Activated CD8-positive, alpha-beta memory T cell treated with anti-CD3 and anti-CD28 coated beads, Interleukin-2, amount 50 U/mL, for 4 hours (primary cell): ENCODE measurements around the gene REXO4.

Experiments used
- DNase-seq: peaks from one replicate; pipeline ENCODE4 v3.0.0-alpha.2; 2020

Gene REXO4

GRCh38 chr9:133362359-133363044, 55.3 kb downstream of the REXO4 start:
- no peak for DNase-seq

GRCh38 chr9:133361507-133362092, 56.2 kb downstream of the REXO4 start:
- DNase-seq: no peak

DNA sequence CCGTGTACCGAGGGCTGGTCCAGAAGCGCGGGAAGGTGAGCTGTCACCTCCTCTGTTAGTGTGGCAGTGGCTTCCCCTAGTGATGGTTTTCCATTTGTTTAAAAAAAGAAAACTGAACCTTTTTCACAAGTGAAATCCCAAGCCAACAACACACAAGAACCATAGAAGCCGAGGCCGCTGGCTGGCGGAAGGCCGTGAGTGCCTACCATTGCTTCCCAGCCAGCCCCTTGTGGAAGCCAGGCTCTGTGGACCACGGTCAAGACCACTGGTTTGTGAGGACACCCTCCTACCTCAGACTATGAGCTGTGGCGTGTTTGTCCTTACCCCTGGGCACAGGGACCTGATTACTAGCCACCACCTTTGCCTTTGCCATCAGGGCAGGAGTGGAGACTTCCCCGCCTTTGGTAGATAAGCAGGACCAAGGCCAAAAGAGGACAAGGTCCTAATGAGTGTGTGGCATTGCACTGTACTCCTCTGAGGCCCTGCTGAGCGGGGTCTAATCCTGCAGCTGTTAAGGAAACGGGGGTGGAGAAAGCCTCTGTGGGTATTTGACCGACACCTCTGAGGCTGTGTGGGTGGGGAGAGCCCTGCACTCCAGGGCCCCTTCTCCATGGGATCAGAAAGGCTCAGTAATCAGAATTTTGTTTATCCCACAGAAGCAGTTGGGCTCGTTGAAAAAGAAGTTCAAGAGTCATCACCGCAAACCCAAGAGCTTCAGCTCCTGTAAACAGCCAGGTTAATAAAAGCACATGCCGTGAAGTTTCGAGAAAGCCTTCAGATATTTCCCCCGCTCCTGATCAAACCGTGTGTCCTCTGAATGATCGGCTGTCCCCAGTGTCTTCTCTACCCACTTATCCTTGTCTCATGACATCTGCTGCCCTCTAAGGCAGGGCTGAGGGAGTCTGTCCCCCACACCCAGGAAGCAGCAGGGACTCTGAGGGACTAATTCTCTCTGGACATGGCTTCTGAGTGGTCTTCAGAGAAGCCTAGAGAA, 57.1 kb downstream of the REXO4 start:
- DNase-seq: no peak

DNA sequence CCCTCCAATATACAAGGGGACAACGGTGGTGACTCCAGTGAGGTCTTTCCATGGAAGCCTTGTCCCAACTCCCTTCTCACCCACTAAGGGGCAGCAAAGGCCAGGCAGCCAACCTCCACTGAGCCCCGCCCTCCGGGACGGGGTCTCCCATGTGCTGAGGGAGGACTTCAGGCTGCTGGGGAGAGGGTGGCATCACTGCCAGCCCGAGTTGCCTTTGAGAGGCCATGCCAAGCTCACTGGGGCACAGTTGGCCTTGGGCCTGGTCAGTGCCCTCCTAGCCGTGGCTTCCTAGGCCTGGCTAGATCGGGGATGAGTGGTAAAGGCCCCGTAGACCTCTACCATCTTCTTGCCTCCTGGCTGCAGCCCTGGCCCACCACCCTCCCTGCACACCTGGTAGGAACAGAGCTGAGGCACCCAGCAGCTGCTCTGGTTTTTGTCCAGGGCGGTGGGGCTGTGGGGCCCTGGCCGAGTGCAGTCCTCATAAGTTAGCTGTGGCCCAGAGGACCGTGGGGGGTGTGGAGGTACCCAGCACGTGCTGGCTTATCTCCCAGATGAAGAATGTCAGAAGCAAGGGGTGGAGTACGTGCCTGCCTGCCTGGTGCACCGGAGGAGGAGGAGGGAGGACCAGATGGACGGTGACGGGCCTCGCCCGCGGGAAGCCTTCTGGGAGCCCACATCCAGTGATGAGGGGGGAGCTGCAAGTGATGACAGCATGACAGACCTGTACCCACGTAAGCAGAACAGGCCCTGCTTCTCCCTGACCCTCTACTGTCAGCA, 58.2 kb downstream of the REXO4 start:
- peak; percentile 38 for DNase-seq

DNA sequence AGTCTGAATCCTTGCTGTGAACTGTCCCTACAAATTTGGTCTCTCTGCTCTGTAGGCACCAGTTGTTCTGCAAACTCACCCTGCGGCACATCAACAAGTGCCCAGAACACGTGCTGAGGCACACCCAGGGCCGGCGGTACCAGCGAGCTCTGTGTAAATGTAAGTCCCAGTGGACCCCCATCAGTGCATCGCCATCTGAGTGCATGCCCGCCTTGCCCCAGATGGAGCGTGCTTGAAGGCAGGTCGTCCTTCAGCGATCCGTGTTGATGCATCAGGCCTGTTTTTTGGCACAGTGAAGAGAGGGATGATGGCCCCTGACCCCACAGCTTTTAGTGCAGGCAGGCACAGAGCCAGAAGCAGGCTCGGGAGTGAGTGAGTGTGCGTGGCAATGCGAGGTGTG, 60.2 kb downstream of the REXO4 start:
- no peak for DNase-seq

DNA sequence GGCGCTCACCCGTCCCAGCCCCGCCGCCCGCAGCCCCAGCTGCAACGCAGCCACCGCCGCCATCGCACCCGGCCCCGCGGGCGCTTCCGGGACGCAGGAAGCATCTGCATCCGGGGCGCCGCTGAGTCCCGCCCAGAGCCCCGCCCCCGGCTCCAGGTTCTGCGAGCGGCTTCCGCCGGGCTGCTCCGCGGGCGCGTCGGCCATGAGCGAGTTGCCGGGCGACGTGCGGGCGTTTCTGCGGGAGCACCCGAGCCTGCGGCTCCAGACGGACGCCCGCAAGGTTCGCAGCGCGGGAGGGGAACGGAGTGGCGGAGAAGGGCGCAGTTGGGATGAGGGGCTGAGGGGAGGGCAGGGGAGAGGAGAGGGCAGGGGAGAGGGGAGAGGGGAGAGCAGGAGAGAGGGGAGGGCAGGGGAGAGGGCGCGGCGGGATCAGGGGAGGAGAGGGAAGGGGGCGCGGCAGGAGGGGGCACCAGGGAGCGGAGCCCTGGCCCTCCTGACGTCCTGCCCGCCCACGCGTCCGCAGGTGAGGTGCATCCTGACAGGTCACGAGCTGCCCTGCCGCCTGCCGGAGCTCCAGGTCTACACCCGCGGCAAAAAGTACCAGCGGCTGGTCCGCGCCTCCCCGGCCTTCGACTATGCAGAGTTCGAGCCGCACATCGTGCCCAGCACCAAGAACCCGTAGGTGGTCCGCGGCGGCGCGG, 61.3 kb downstream of the REXO4 start, which contains the start of the genes SURF1 and SURF2:
SURF1 (minus strand) TSS at position 97 of the 701 bp plus-strand sequence; CDS start at position 63, 34 bp downstream.
SURF2 (plus strand) TSS at position 160 of the 701 bp plus-strand sequence; CDS start at position 203, 43 bp downstream.
- DNase-seq: peak; percentile 93
